Skin epidermis (tissue), 12 donors: ENCODE measurements around the gene KLHDC7A.
"Not testable (repeated sequence)": the region's sequence is repeated elsewhere in the genome, so short reads cannot be mapped to it uniquely, and the experiment has no call there.

ENCODE experiments used
- H3K27ac ChIP-seq, 21 experiments: fragments of 200-600 bp; sonication (generic) in 11 of 21; one replicate each; pipeline ENCODE4 v1.5.0; 2020; ENCODE audit warnings: mild to moderate bottlenecking in 3 of 21, inconsistent platforms in 2 of 21, moderate library complexity in 2 of 21
- H3K4me3 ChIP-seq, 7 experiments: fragments of 200-600 bp; sonication (generic) in 2 of 7; one replicate each; pipeline ENCODE4 v1.5.0; 2020; ENCODE audit warnings: inconsistent platforms in 2 of 7, mild to moderate bottlenecking in 2 of 7, moderate library complexity in 1 of 7

The KLHDC7A gene

GRCh38 chr1:18480315-18481189 lies at the start of gene KLHDC7A:
KLHDC7A (plus strand) TSS chr1:18480930; CDS start chr1:18480982, 52 bp downstream.
- no peak within 1 kb of the TSS for H3K4me3 ChIP-seq
- no peak within 1 kb of the TSS for H3K27ac ChIP-seq

DNA sequence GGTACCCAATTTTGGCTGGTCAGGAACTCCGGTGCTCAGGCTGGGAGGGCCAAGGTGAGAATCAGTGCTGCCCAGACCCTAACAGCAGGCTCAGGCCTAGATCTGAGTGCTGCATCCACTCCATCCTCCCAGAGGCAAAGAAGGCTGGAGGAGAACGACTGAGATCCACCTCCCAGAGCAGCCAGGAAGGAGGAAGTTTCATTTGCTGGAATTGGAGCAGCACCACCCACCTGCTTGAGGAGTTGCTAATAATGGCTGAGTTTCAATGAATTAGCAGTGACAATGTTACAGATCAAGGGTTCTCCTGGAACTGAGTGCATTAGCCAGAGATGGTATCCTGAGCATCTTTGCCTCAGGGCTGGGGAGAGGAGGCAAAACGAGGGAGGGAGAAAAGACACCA lies 46.7 kb upstream of the KLHDC7A start:
- H3K27ac ChIP-seq: no peak overlapping the region
- no peak overlapping the region for H3K4me3 ChIP-seq

DNA sequence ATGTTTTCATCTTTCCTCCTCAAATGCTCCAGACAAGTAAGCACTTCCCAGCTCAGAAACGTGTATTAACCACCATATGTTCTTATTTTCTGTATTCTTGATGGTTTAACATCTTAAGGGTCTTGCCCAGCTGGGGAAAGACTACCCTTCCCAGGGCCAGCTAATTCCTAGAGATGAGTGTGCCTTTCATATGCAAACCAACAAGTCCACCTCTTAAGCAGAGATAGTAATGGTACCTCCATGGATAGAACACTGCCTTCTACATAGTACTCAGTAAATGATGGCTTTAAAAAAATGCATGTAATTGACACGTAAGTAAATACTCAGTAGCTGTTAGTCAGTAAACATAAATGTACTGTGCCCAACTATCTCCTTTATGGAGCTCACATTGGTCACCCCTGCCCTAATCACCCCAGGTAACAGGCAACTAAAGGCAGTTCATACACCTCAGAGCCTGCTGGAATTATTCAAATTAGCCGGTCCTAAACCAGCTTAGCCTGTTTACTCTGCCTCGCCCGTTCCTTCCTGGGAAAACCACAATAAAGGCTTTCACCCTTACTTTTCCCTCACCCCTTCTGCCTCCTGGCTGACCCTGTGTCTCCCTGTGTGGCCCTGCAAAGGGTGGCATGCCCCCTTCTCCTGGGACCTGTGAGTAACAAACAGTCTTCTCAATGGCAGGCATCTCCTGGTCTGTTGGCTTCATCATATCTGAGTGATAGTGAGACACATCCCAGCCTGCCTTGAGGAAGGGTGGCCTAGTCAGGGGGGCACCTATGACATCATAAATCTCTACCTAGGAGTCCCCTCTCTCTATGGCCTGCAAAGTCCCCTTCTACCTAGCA lies 40.1 kb upstream of the KLHDC7A start:
- H3K4me3 ChIP-seq: no peak overlapping the region
- no peak overlapping the region for H3K27ac ChIP-seq

- no peak overlapping the region for H3K4me3 ChIP-seq
These were observed 36.9 kb upstream of the KLHDC7A start for GRCh38 chr1:18443587-18444520.

DNA sequence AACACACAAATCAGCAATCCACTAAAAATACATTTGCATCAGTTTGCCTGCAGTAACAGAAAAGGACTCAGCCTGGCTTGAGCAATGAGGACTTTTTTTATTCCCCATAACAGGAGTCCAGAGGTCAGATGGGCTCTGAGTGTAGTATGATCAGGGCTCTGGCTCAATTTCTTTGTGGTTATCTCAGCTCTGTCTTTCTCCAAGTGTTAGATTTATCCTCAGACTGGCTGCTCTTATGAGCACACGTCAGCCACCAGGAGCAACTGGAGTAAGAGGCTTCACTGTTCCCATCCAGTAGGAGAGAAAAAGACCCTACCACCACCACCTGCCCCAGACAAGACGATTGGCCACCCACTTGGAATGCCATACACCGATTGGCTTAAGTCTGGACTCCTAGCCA lies 36.2 kb upstream of the KLHDC7A start:
- Histone ChIP-seq H3K27ac (no peak overlapping the region), H3K4me3 (no peak overlapping the region)

More at GRCh38 chr1:18443587-18444520, 36.9 kb upstream of the KLHDC7A start:
- no peak overlapping the region for H3K27ac ChIP-seq

DNA sequence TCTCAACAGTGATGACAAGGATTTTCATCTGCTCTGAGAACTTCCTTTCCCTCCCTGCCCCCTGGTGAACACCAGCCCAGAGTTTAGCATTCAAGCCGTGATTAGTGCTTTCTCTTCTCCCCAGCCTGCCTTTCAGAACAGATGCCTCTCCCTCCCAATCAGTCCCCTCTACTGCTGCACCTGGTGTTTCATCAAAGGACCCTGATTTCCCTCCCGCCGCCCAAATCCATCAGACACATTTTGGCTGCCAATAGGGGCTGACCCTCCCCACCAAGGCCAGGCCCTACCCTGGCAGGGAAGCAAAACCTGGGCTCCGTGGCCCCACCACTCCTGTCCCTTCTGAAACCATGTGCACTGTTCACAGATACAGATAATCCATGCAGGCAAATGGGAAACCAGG lies 34.0 kb upstream of the KLHDC7A start:
- H3K27ac ChIP-seq: no peak overlapping the region
- H3K4me3 ChIP-seq: no peak overlapping the region

GRCh38 chr1:18447509-18448220 lies 33.1 kb upstream of the KLHDC7A start:
- H3K4me3 ChIP-seq: no peak overlapping the region

GRCh38 chr1:18448889-18449288 lies 31.8 kb upstream of the KLHDC7A start:
- no peak overlapping the region for H3K4me3 ChIP-seq
- H3K27ac ChIP-seq: no peak overlapping the region

More at GRCh38 chr1:18447509-18448220, 33.1 kb upstream of the KLHDC7A start:
- no peak overlapping the region for H3K27ac ChIP-seq

- Histone ChIP-seq H3K4me3 (no peak overlapping the region), H3K27ac (no peak overlapping the region)
These were observed 28.2 kb upstream of the KLHDC7A start for GRCh38 chr1:18452550-18452949.

- Histone ChIP-seq H3K4me3 (no peak overlapping the region), H3K27ac (no peak overlapping the region)
These were observed 22.3 kb upstream of the KLHDC7A start for GRCh38 chr1:18458133-18459092.

DNA sequence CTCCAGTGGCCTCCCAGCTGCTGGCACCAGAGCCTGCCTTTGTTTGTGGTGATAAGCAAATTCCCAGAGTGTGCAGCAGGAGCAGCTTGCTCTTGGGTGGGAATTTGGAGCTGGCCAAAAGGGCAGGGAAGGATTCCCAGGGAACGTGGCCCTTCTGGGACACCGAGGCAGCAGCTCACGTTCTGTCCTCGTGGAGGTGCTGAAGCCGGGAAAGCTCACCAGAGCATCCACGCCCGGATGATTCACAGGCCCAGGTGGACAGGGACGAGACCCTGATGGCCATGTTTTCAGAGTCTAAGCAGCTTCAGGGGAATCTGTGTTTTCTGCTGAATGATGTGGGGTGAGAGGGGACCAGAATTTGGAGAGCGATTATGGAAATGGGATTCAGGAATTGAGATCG lies 19.1 kb upstream of the KLHDC7A start:
- Histone ChIP-seq H3K27ac (no peak overlapping the region), H3K4me3 (no peak overlapping the region)

DNA sequence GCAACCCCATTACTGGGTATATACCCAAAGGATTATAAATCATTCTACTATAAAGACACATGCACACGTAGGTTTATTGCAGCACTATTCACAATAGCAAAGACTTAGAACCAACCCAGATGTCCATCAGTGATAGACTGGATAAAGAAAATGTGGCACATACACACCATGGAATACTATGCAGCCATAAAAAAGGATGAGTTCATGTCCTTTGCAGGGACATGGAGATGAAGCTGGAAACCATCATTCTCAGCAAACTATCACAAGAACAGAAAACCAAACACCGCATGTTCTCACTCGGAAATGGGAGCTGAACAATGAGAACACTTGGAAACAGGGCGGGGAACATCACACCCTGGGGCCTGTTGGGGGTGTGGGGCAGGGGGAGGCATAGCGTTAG lies 18.2 kb upstream of the KLHDC7A start:
- H3K27ac ChIP-seq, H3K4me3 ChIP-seq: not testable (repeated sequence)

- no peak overlapping the region for H3K4me3 ChIP-seq
- H3K27ac ChIP-seq: peak overlapping the region in 1 of 21 experiments; percentile 17
These were observed 17.7 kb upstream of the KLHDC7A start for GRCh38 chr1:18463063-18463462.

GRCh38 chr1:18463984-18464664 lies 16.6 kb upstream of the KLHDC7A start:
- no peak overlapping the region for H3K4me3 ChIP-seq

DNA sequence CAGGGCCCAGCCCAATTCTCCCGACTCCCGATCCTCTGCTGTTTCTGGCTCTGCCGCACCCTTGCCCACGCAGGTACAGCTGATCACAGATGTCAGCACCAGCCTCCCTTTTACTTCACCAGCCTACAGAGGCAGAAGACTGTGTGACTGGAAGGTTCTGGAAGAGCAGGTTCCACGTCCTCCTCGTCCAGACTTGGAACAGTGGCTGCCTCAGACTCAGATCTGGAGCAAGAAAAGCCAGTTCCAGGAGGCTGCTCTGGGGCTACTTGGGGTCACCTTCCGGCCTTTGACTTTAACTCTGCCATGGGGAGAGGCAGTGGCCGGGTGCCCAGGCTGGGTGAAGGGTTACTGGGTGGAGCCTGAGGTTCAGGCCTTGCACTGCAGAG lies 16.1 kb upstream of the KLHDC7A start:
- Histone ChIP-seq H3K27ac (peak overlapping the region in 2 of 21 experiments; percentile 40 to 52), H3K4me3 (no peak overlapping the region)

More at GRCh38 chr1:18463984-18464664, 16.6 kb upstream of the KLHDC7A start:
- peak overlapping the region in 8 of 21 experiments; percentile 10 to 62 (median 46) for H3K27ac ChIP-seq

DNA sequence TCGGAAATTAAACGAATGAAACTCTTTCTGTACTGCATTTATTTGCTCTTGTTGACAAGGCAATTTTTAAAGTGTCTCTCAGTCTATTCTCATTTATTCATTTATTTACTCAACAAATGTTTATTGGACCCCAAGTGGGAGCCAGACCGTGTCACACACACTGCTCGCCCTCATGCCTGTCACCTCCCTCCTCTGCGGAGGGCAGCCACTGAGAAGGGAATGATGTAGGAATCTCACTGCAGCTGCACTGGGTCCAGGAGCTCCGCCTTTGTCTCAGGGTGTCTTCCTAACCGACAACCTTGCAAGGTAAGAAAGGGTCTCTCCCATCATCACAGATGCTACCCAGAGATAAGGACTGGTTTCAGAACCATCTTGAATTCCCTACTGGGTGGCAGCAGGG lies 14.1 kb upstream of the KLHDC7A start:
- Histone ChIP-seq H3K27ac (no peak overlapping the region), H3K4me3 (no peak overlapping the region)

GRCh38 chr1:18468570-18468969 lies 12.2 kb upstream of the KLHDC7A start:
- H3K4me3 ChIP-seq: no peak overlapping the region
- no peak overlapping the region for H3K27ac ChIP-seq
